Stimulated activated naive CD4-positive, alpha-beta T cell (primary cell): Measurements from ENCODE around the gene ARVCF.

Experiments used
- DNase-seq, 6 experiments: peaks; one replicate each; lab custom pipeline; 2025; lab: John Stamatoyannopoulos, UW

Gene ARVCF

DNA sequence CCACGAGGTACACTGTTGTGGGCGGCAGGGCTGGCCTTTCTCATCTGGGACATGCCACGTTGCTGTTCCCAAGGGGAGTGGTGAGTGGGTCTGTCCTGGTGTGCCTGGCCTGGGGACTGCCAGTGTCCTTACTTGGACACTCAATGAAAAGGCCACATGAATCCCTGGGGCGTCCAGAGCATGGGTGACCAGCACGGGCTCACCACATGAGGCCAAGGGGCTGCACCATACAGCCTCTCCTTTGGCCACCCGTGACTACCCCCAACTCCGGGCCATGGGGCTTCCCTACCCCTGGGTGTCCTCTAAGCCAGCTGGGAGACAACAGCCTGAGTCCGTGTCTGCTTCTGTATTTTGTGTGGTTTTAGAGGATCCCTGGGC lies 54.8 kb downstream of the ARVCF start:
- no peak for DNase-seq

- DNase-seq = no peak
Measured at GRCh38 chr22:19961201-19961580, 55.4 kb downstream of the ARVCF start.

- DNase-seq = no peak
Measured at GRCh38 chr22:19960491-19961200, 56.0 kb downstream of the ARVCF start.

- DNase-seq = no peak
Measured at GRCh38 chr22:19959587-19960490, 56.8 kb downstream of the ARVCF start.

GRCh38 chr22:19959043-19959586 lies 57.5 kb downstream of the ARVCF start:
- no peak for DNase-seq

DNA sequence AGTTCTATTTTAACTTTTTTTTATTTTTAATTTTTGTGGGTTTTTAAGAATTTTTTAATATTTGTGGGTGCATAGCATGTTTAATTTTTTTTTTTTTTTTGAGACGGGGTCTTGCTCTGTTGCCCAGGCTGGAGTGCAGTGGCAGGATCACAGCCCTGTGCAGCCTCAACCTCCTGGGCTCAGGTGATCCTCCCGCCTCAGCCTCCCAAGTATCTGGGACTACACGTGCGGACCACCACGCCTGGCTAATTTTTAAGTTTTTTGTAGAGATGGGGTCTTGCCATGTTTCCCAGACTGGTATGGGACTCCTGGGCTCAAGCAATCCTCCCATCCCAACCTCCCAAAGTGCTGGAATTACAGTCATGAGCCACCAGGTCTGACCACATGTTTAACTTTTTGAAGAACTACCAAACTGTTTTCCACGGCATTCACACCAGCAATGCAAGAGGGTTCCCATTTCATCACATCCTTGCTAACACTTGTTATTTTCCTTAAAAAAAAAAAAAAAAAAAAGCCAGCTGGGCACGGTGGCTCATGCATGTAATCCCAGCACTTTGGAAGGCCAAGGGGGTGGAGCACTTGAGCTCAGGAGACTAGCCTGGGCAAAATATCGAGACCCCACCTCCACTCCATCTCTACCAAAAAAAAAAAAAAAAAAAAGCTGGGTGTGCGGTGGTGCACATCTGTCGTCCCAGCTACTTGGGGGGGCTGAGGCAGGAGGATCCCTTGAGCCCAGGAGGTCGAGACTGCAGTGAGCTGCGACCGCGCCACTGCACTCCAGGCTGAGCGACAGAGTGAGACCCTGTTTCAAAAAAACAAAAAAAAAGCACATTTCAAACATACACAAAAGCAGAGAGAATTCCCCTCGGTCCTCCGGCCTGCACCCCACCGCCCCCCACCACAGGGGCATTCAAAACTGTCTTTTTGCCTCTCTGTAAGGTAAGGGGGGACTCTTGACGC lies 58.3 kb downstream of the ARVCF start:
- no peak for DNase-seq

- no peak for DNase-seq
Measured at GRCh38 chr22:19957445-19957844, 59.2 kb downstream of the ARVCF start.

- no peak for DNase-seq
Measured at GRCh38 chr22:19955241-19956128, 61.1 kb downstream of the ARVCF start.

- DNase-seq = no peak
Measured at GRCh38 chr22:19951346-19951745, 65.3 kb downstream of the ARVCF start.

DNA sequence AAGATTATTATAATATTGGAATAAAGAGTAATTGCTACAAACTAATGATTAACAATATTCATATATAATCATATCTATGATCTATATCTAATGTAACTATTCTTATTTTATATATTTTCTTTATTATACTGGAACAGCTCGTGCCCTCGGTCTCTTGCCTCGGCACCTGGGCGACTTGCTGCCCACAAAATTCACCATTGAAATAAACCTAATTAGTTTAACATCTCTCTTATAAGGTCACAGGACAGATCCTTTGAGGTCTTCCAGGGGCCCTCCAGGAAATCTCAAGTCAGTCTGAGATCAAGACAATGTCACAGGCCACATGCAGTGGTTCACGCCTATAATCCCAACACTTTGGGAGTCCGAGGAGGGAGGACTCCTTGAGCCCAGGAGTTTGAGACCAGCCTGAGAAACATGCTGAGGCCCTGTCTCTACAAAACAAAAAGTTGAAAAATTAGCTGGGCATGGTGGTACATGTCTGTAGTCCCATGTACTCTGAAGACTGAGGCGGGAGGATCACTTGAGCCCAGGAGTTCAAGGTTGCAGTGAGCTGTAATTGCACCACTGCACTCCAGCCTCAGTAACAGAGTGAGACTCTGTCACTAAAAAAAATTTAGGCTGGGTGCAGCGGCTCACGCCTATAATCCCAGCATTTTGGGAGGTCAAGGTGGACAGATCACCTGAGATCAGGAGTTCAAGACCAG lies 68.4 kb downstream of the ARVCF start:
- DNase-seq = no peak

DNA sequence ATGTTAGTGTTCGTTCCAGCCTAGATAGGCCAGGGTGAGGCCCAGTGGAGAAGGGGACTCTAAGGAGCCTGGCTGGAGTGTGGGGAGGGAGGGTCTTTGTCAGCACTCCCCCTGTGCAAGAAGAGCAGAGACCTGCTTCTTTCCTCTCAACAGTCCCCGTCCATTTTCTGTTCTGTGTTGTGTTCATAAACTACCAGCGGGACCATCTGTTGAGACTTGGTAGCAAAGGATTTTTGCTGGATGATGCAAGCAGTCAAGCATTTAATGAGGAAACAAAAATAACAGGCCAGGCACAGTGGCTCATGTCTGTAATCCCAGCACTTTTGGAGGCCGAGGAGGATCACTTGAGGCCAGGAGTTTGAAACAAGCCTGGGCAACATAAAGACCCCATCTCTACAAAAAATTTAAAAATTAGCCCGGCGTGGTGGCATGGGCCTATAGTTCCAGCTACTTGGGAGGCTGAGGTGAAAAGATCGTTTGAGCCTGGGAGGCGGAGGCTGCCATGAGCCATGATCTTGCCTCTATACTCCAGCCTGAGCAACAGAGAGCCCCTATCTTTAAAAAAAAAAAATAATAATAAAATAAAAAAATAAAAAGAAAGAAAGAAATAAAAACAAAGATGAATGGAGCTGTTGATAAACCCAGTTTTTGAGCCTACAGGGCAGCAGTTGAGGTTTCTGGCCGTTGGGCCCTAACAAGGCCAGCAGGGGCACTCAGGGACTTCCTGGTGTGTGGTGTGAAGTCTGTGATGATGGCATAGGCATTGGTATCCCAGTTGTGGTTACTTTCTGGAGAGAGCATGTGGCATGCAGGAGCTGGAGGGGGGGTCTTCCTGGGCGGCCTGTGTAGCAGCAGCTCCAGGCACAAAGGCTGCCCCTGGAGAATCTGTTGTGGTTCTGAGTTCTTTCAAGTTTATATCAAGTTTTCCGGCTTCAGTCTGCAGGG lies 73.3 kb downstream of the ARVCF start:
- no peak for DNase-seq

- DNase-seq = peak in 1 of 6 experiments; percentile 11
Measured at GRCh38 chr22:19942157-19943081, 74.2 kb downstream of the ARVCF start.

- peak; percentile 38 to 77 (median 54) for DNase-seq
Measured at GRCh38 chr22:19941365-19942082, 75.1 kb downstream of the ARVCF start, which contains the start of the genes COMT and TXNRD2. Gene COMT, plus strand, starts transcription at chr22:19941772. Its CDS starts 20,755 bp downstream, at chr22:19962527. Gene TXNRD2, minus strand, starts transcription at chr22:19941818. Its CDS starts 15 bp downstream, at chr22:19941803.

DNA sequence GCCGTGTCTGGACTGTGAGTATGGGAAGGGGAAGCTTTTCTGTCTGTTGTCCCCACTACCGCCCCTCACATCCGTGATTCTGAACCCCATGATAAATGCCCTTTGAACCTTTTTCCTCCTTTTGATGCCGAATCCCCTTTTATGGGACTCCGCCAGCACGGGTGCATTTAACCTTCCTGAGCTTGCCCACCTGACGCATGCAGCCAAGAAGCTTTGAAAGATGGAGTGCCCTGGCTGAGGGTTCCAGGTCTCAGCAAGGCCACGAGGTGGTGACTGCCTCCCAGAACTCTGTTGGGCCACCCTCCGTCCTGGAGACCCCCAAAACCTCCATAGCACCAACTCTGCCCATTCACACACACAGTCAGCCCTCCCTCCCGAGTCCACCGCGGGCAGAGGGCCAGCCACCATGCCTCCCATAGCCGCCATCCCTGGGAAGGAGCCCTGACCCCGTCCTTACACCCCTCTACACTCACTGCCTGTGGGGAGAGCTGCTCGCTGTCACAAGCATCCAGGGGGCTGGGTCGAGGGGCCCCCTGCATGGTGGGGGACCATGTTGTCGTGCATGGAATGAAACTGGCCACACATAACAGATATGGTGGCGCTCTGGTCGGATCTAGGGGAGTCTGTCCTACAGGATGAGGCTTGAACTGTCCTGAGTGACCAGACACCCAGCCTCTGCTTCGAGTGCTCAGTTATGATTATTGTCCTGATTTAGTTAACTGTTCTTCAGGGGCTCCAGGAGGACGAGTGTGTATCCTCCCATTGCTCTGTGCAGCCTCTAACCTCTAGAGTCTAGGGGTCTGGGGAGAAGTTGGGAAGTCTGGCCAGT lies 75.9 kb downstream of the ARVCF start:
- no peak for DNase-seq

GRCh38 chr22:19937616-19938473 lies 78.8 kb downstream of the ARVCF start:
- DNase-seq = no peak
